Pancreas (tissue), 10 donors: ENCODE measurements around the gene BMF. TPM values are rescaled to one million over a fixed set of nuclear protein-coding genes. Genes with fewer than 3 reads are reported as not detected.
A peak's percentile ranks its signal among the peaks of the same experiment; 100 is the strongest.
"Not testable (repeated sequence)": the region's sequence is repeated elsewhere in the genome, so short reads cannot be mapped to it uniquely, and the experiment has no call there.

Source experiments
- ATAC-seq, 4 donors: fragments of 200-7000 bp; cut with Tn5 transposase; one replicate each; pipeline versions ENCODE4 v1.8.0 to v1.9.1; 2020; ENCODE audit warnings: mild to moderate bottlenecking in 4 of 4, moderate library complexity in 4 of 4
- DNase-seq, 6 donors: peaks; one replicate each; pipeline ENCODE4 v3.0.0-alpha.2; 2020
- FAIRE-seq: peaks from 2 replicates; lab custom pipeline; 2012; peaks lifted over from hg19 to GRCh38; lab: Jason Lieb, UNC
- H3K27ac ChIP-seq, 4 donors: fragments of 200-600 bp; sonication (generic); 1 replicate in 3 of 4; 2 replicates in 1 of 4; pipeline versions ENCODE4 v1.5.0 to v1.8.0; 2020
- H3K27me3 ChIP-seq, 4 donors: fragments of 200-600 bp; one replicate each; pipeline ENCODE4 v1.8.0; 2021
- H3K36me3 ChIP-seq, 3 donors: fragments of 200-600 bp; sonication (generic) in 1 of 3; one replicate each; pipeline versions ENCODE4 v1.5.0 to v1.8.0; 2020 to 2021
- H3K4me1 ChIP-seq, 3 donors: fragments of 200-600 bp; one replicate each; pipeline ENCODE4 v1.8.0; 2021
- H3K4me3 ChIP-seq, 4 donors: fragments of 200-600 bp; sonication (generic) in 2 of 4; one replicate each; pipeline versions ENCODE4 v1.5.0 to v1.8.0; 2020 to 2021
- H3K9me3 ChIP-seq, 4 donors: fragments of 200-600 bp; one replicate each; pipeline ENCODE4 v1.8.0; 2021
- CTCF ChIP-seq, 4 donors: fragments of 200-600 bp; sonication (generic) in 3 of 4; IDR thresholded peaks; one replicate each; pipeline versions ENCODE4 v1.5.0 to v1.8.0; 2021; ENCODE audit warnings: antibody characterized with exemption in 4 of 4
- WGBS, 2 donors: extraction: QIAGEN DNeasy Blood & Tissue Kit; methylation state at CpG; one replicate each; pipeline ENCODE4 v1.1.7; 2013; 5-methylcytosine and 5-hydroxymethylcytosine counted together
- intact Hi-C, 3 donors: fragments of 100-400 bp; cut with DNase I; formaldehyde crosslinking; loops; one replicate each; pipeline versions ENCODE4 v1.11.1 to v1.14.2; 2022
- polyA plus RNA-seq, 2 donors: library from polyadenylated mRNA; stranded (reverse); fragments of 200-250 nt; gene quantifications; one replicate each; pipeline ENCODE4 v1.2.3, GENCODE V29; 2013
- total RNA-seq, 6 donors: library from RNA; stranded (reverse); fragmentation: NEBNext Ultra II Directional in 4 of 6; extraction: Animal tissue kit (Norgen Biotek cat#: 25700) in 4 of 6; gene quantifications; one replicate each; pipeline versions ENCODE4 v1.2.1 to v1.2.4, GENCODE V29; 2021 to 2023
- donor health status: healthy with polysubstance abuse.
- donor health status: DM: no; HTN: no; CAD: no; lungs with moderate emphysema.
- donor health status: DM: no; HTN: no; CAD: no.
- donor health status: control.
- donor health status: control.
- donor health status: Bipolar disorder and iron deficiency.
- donor health status: DM: yes; HTN: yes; CAD: no.
- donor health status: DM: no; HTN: no; CAD: no.
- donor health status: DM: no; HTN: no; CAD: no.
- donor health status: DM: yes; HTN: yes; CAD: no.

The BMF gene
- total and polyA plus RNA-seq, 8 donors, result 4.1 to 25.9 (median 6.1) TPM

- intact Hi-C loops, H3K27ac ChIP-seq, FAIRE-seq, H3K4me3 ChIP-seq, H3K36me3 ChIP-seq, H3K9me3 ChIP-seq, H3K27me3 ChIP-seq, DNase-seq, ATAC-seq: not testable (repeated sequence)
- H3K4me1 ChIP-seq, result peaks cover 15 to 33% (median 17%) of the 10 kb centered on the region in 3 donors
- WGBS, 2 donors, result 89 to 90% methylated on average over 33 to 34 of the region's 34 CpGs
Measured at GRCh38 chr15:40073716-40074490, 34.8 kb downstream of the BMF start.

- TF ChIP-seq CTCF (IDR thresholded peaks at IDR 0.05), result no peak
- intact Hi-C loops, result no loop called here
- Histone ChIP-seq H3K9me3 (no peaks in the 10 kb centered on the region), H3K36me3 (no peaks in the 10 kb centered on the region), H3K4me3 (no peak overlapping the region), H3K4me1 (peaks cover 23 to 46% (median 25%) of the 10 kb centered on the region in 3 donors), H3K27me3 (no peaks in the 10 kb centered on the region), H3K27ac (no peak overlapping the region)
- FAIRE-seq, result no peak
- ATAC-seq, result no peak
- WGBS, 2 donors, result 88 to 91% methylated on average over 34 of the region's 34 CpGs
- no peak for DNase-seq
Measured at GRCh38 chr15:40072216-40072990, 36.3 kb downstream of the BMF start.

- 96 to 98% methylated on average over 8 of the region's 8 CpGs for WGBS, 2 donors
- no peak for FAIRE-seq
- H3K27ac ChIP-seq, result no peak overlapping the region
Measured at GRCh38 chr15:40070608-40071218, 38.0 kb downstream of the BMF start.

GRCh38 chr15:40070166-40070557, 38.5 kb downstream of the BMF start:
- Histone ChIP-seq H3K4me3 (no peak overlapping the region), H3K27ac (peak overlapping the region in 2 of 4 donors; percentile 75 to 80), H3K27me3 (no peaks in the 10 kb centered on the region), H3K9me3 (no peaks in the 10 kb centered on the region), H3K4me1 (peaks cover 19 to 38% (median 23%) of the 10 kb centered on the region in 3 donors), H3K36me3 (no peaks in the 10 kb centered on the region)
- 68 to 69% methylated on average over 5 of the region's 5 CpGs for WGBS, 2 donors
- ATAC-seq, result peak in 1 of 4 donors; percentile 0
- FAIRE-seq, result no peak
- intact Hi-C loops, result no loop called here
- no peak for DNase-seq
- TF ChIP-seq CTCF (IDR thresholded peaks at IDR 0.05), result no peak

More at GRCh38 chr15:40070608-40071218, 38.0 kb downstream of the BMF start:
- no peak for ATAC-seq
- H3K27me3 ChIP-seq, result no peaks in the 10 kb centered on the region
- peaks cover 23 to 43% (median 24%) of the 10 kb centered on the region in 3 donors for H3K4me1 ChIP-seq
- intact Hi-C loops, result no loop called here
- H3K9me3 ChIP-seq, result no peaks in the 10 kb centered on the region
- no peak overlapping the region for H3K4me3 ChIP-seq
- no peak for DNase-seq
- no peaks in the 10 kb centered on the region for H3K36me3 ChIP-seq
- TF ChIP-seq CTCF (IDR thresholded peaks at IDR 0.05), result no peak
